H9 (cell line): ENCODE data around the gene PRR27. TPM values are rescaled to one million over a fixed set of nuclear protein-coding genes. Genes with fewer than 3 reads are reported as not detected.

ENCODE experiments used
- DNase-seq: peaks from one replicate; pipeline ENCODE4 v3.0.0-alpha.2; 2017
- H2AFZ ChIP-seq: one replicate; pipeline ENCODE4 v1.6.1; 2013; ENCODE audit warnings: mild to moderate bottlenecking, low read length, control low read depth, moderate library complexity
- H2AK5ac ChIP-seq: 2 replicates; pipeline ENCODE4 v1.6.1; 2013; ENCODE audit warnings: low read length, control low read depth, mixed read lengths; ENCODE audit not compliant: insufficient read length
- H2BK120ac ChIP-seq: one replicate; pipeline ENCODE4 v1.6.1; 2013; ENCODE audit warnings: low read depth, mild to moderate bottlenecking, low read length, control low read depth, inconsistent platforms; ENCODE audit not compliant: poor library complexity, severe bottlenecking
- H2BK12ac ChIP-seq: 2 replicates; pipeline ENCODE4 v1.6.1; 2013; ENCODE audit warnings: low read length, control low read depth, mixed read lengths, low read depth; ENCODE audit not compliant: insufficient read length
- H2BK15ac ChIP-seq: 2 replicates; pipeline ENCODE4 v1.6.1; 2013; ENCODE audit warnings: low read depth, low read length, control low read depth
- H2BK20ac ChIP-seq: one replicate; pipeline ENCODE4 v1.6.1; 2013; ENCODE audit warnings: low read depth, mild to moderate bottlenecking, low read length, control low read depth, inconsistent platforms; ENCODE audit not compliant: poor library complexity, severe bottlenecking
- H2BK5ac ChIP-seq: 2 replicates; pipeline ENCODE4 v1.6.1; 2013; ENCODE audit warnings: low read length, control low read depth, mixed read lengths; ENCODE audit not compliant: insufficient read length
- H3K14ac ChIP-seq: 2 replicates; pipeline ENCODE4 v1.6.1; 2013; ENCODE audit warnings: low read length, control low read depth; ENCODE audit not compliant: insufficient read depth
- H3K18ac ChIP-seq: 2 replicates; pipeline ENCODE4 v1.6.1; 2013; ENCODE audit warnings: low read depth, mild to moderate bottlenecking, mixed read lengths, low read length, control low read depth; ENCODE audit not compliant: insufficient read length
- H3K23ac ChIP-seq: 2 replicates; pipeline ENCODE4 v1.6.1; 2013; ENCODE audit warnings: low read length, control low read depth, mixed read lengths, low read depth; ENCODE audit not compliant: insufficient read length
- H3K23me2 ChIP-seq: 2 replicates; pipeline ENCODE4 v1.6.1; 2013; ENCODE audit warnings: low read depth, mild to moderate bottlenecking, mixed read lengths, low read length, control low read depth; ENCODE audit not compliant: insufficient read length, poor library complexity, severe bottlenecking
- H3K27ac ChIP-seq: 2 replicates; pipeline ENCODE4 v1.5.1; 2013; ENCODE audit warnings: low read length, control low read depth, mixed read lengths, low read depth; ENCODE audit not compliant: insufficient read length
- H3K27me3 ChIP-seq: 2 replicates; pipeline ENCODE4 v1.6.1; 2013; ENCODE audit warnings: low read length, control low read depth, inconsistent platforms; ENCODE audit not compliant: insufficient read depth
- H3K4ac ChIP-seq: 2 replicates; pipeline ENCODE4 v1.6.1; 2013; ENCODE audit warnings: low read depth, mild to moderate bottlenecking, control low read depth, inconsistent platforms, low read length, moderate library complexity
- H3K4me1 ChIP-seq: 2 replicates; pipeline ENCODE4 v1.6.1; 2013; ENCODE audit warnings: low read length, control low read depth, inconsistent platforms; ENCODE audit not compliant: insufficient read depth
- H3K4me2 ChIP-seq: 2 replicates; pipeline ENCODE4 v1.6.1; 2013; ENCODE audit warnings: low read length, control low read depth, mixed read lengths; ENCODE audit not compliant: insufficient read length, insufficient read depth
- H3K56ac ChIP-seq: 2 replicates; pipeline ENCODE4 v1.6.1; 2013; ENCODE audit warnings: low read depth, mild to moderate bottlenecking, mixed read lengths, low read length, control low read depth; ENCODE audit not compliant: insufficient read length
- H3K79me1 ChIP-seq: 2 replicates; pipeline ENCODE4 v1.6.1; 2013; ENCODE audit warnings: low read depth, mild to moderate bottlenecking, moderate library complexity, low read length, control low read depth, inconsistent platforms; ENCODE audit not compliant: insufficient read depth, poor library complexity, severe bottlenecking
- H3K79me2 ChIP-seq: 2 replicates; pipeline ENCODE4 v1.6.1; 2013; ENCODE audit warnings: low read length, control low read depth, inconsistent platforms; ENCODE audit not compliant: insufficient read depth
- H3K9ac ChIP-seq: 2 replicates; pipeline ENCODE4 v1.6.1; 2013; ENCODE audit warnings: low read length, control low read depth, mixed read lengths; ENCODE audit not compliant: insufficient read length; ENCODE audit errors: extremely low read depth
- H3K9me3 ChIP-seq: one replicate; pipeline ENCODE4 v1.6.1; 2013; ENCODE audit warnings: low read depth, low read length, inconsistent platforms; ENCODE audit not compliant: control insufficient read depth
- H3T11ph ChIP-seq: one replicate; pipeline ENCODE4 v1.6.1; 2013; ENCODE audit warnings: mild to moderate bottlenecking, low read length, control low read depth, inconsistent platforms
- H4K20me1 ChIP-seq: one replicate; pipeline ENCODE4 v1.6.1; 2013; ENCODE audit not compliant: control insufficient read depth, insufficient read length, insufficient read depth
- H4K5ac ChIP-seq: 2 replicates; pipeline ENCODE4 v1.6.1; 2013; ENCODE audit warnings: low read depth, mild to moderate bottlenecking, mixed read lengths, low read length, control low read depth; ENCODE audit not compliant: insufficient read length
- H4K8ac ChIP-seq: replicated peaks from 2 replicates; pipeline ENCODE4 v1.6.1; 2013; ENCODE audit warnings: low read length, control low read depth, mixed read lengths, low read depth; ENCODE audit not compliant: insufficient read length
- H4K91ac ChIP-seq: 2 replicates; pipeline ENCODE4 v1.6.1; 2013; ENCODE audit warnings: low read depth, mild to moderate bottlenecking, moderate library complexity, mixed read lengths, low read length, control low read depth; ENCODE audit not compliant: insufficient read length
- H3K27ac Mint-ChIP-seq, 3 experiments: 2 replicates in 2 of 3; 3 replicates in 1 of 3; pipeline ENCODE4 v1.8.0; 2020 to 2021; ENCODE audit warnings: mixed read lengths in 3 of 3, mild to moderate bottlenecking in 1 of 3, moderate library complexity in 1 of 3
- H3K27me3 Mint-ChIP-seq: 2 replicates; pipeline ENCODE4 v1.8.0; 2021; ENCODE audit warnings: low read depth, mild to moderate bottlenecking, moderate library complexity, mixed read lengths
- H3K36me3 Mint-ChIP-seq, 3 experiments: 2 replicates in 2 of 3; 3 replicates in 1 of 3; pipeline ENCODE4 v1.8.0; 2020 to 2021; ENCODE audit warnings: low read depth in 3 of 3, mixed read lengths in 3 of 3; ENCODE audit not compliant: insufficient read depth in 1 of 3
- H3K4me1 Mint-ChIP-seq, 2 experiments: 2 replicates each; pipeline ENCODE4 v1.8.0; 2020; ENCODE audit warnings: mixed read lengths in 2 of 2
- H3K4me3 Mint-ChIP-seq, 2 experiments: 2 replicates in 1 of 2; 3 replicates in 1 of 2; pipeline ENCODE4 v1.8.0; 2020 to 2021; ENCODE audit warnings: mild to moderate bottlenecking in 2 of 2, mixed read lengths in 2 of 2, moderate library complexity in 1 of 2
- H3K9me3 Mint-ChIP-seq, 2 experiments: 2 replicates in 1 of 2; 3 replicates in 1 of 2; pipeline ENCODE4 v1.8.0; 2020; ENCODE audit warnings: mild to moderate bottlenecking in 2 of 2, mixed read lengths in 2 of 2, moderate library complexity in 1 of 2
- WGBS: extraction: QIAGEN DNeasy Blood & Tissue Kit; methylation state at CpG from one replicate; pipeline ENCODE4 v1.1.7; 2013; ENCODE audit warnings: missing lambda C conversion rate, low lambda C conversion rate, mixed read lengths; ENCODE audit not compliant: insufficient read length; ENCODE audit errors: extremely low coverage; 5-methylcytosine and 5-hydroxymethylcytosine counted together
- total RNA-seq: library from RNA; stranded (reverse); gene quantifications from 2 replicates; pipeline ENCODE4 v1.2.1, GENCODE V29; 2021
- TF ChIP-seq, protein P1 (sequence below): fragments of 200-600 bp; sonication (generic); conservative IDR thresholded peaks from 3 replicates; pipeline ENCODE4 v1.8.0; 2021; ENCODE audit warnings: antibody characterized with exemption, mild to moderate bottlenecking

Gene PRR27
- total RNA-seq, 1 experiment from 2014 or later = not detected

DNA sequence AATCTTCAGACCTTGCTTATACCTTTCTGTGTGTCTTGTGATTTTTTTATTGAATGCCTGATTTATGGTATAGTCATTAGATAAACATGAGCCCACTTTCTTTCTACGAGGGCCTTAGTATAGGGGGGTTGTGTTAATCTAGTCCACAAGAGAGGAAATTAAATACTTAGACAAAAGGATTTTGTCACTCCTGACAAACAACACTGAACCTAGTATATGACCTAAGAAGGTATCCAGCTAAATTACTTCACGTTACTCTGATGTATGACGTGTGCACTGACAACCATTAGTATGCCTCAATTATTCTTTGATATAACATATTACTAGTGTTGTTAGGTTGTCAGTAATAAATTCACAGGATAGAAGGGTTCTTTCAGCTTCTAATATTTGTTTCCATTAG is 2.8 kb upstream of the PRR27 start:
- no peak for DNase-seq
- no peak overlapping the region for H3K18ac ChIP-seq
- no peaks in the 10 kb centered on the region for H3K23me2 ChIP-seq
- no peak overlapping the region for H2AFZ ChIP-seq
- H3K9ac ChIP-seq = no peak overlapping the region
- no peak overlapping the region for H2BK5ac ChIP-seq
- H3K27me3 ChIP-seq = no peaks in the 10 kb centered on the region
- no peak overlapping the region for H3K56ac ChIP-seq
- no peak overlapping the region for H4K5ac ChIP-seq
- H3K4me3 Mint-ChIP-seq = no peak overlapping the region
- H3K4me1 Mint-ChIP-seq = peaks cover 8 to 15% of the 10 kb centered on the region in 2 experiments
- H2BK12ac ChIP-seq = no peak overlapping the region
- no peak overlapping the region for H2BK20ac ChIP-seq
- H2AK5ac ChIP-seq = no peak overlapping the region
- peak overlapping the region in 2 of 3 experiments; percentile 30 to 33; a peak in 1 of 7 replicates for H3K27ac Mint-ChIP-seq
- no peak overlapping the region for H3K4ac ChIP-seq
- H3K9me3 ChIP-seq = no peaks in the 10 kb centered on the region
- H3K79me1 ChIP-seq = no peaks in the 10 kb centered on the region
- no peak overlapping the region for H2BK15ac ChIP-seq
- no peaks in the 10 kb centered on the region for H3K36me3 Mint-ChIP-seq
- H3K14ac ChIP-seq = no peak overlapping the region
- no peak overlapping the region for H3K4me2 ChIP-seq
- no peak overlapping the region for H3K23ac ChIP-seq
- TF ChIP-seq, protein P1, sequence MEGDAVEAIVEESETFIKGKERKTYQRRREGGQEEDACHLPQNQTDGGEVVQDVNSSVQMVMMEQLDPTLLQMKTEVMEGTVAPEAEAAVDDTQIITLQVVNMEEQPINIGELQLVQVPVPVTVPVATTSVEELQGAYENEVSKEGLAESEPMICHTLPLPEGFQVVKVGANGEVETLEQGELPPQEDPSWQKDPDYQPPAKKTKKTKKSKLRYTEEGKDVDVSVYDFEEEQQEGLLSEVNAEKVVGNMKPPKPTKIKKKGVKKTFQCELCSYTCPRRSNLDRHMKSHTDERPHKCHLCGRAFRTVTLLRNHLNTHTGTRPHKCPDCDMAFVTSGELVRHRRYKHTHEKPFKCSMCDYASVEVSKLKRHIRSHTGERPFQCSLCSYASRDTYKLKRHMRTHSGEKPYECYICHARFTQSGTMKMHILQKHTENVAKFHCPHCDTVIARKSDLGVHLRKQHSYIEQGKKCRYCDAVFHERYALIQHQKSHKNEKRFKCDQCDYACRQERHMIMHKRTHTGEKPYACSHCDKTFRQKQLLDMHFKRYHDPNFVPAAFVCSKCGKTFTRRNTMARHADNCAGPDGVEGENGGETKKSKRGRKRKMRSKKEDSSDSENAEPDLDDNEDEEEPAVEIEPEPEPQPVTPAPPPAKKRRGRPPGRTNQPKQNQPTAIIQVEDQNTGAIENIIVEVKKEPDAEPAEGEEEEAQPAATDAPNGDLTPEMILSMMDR = no peak
- no CpG with 5 or more reads among the region's 3 CpGs for WGBS
- H3K9me3 Mint-ChIP-seq = no peaks in the 10 kb centered on the region
- H4K91ac ChIP-seq = no peak overlapping the region
- no peak overlapping the region for H4K8ac ChIP-seq
- no peaks in the 10 kb centered on the region for H3K27me3 Mint-ChIP-seq
- no peak overlapping the region for H2BK120ac ChIP-seq
- no peak overlapping the region for H3T11ph ChIP-seq
- no peaks in the 10 kb centered on the region for H3K4me1 ChIP-seq
- H3K79me2 ChIP-seq = no peaks in the 10 kb centered on the region
- no peaks in the 10 kb centered on the region for H4K20me1 ChIP-seq
- no peak overlapping the region for H3K27ac ChIP-seq
